Adrenal gland (tissue), 12 donors: ENCODE data around the gene KLC4. TPM values are rescaled to one million over a fixed set of nuclear protein-coding genes. Genes with fewer than 3 reads are reported as not detected.

Source experiments
- DNase-seq, 7 donors: peaks; one replicate each; pipeline ENCODE4 v3.0.0-alpha.2; 2019 to 2020
- H3K27ac ChIP-seq, 5 donors: fragments of 200-600 bp; sonication (generic) in 4 of 5; 1 replicate in 3 of 5; 2 replicates in 2 of 5; pipeline versions ENCODE4 v1.5.1 to v1.8.0; 2016 to 2020; ENCODE audit warnings: mild to moderate bottlenecking in 1 of 5
- H3K27me3 ChIP-seq: fragments of 200-600 bp; 2 replicates; pipeline ENCODE4 v1.8.0; 2021
- H3K36me3 ChIP-seq, 2 donors: fragments of 200-600 bp; replicated peaks in 1 of 2; 1 replicate in 1 of 2; 2 replicates in 1 of 2; pipeline versions ENCODE4 v1.5.1 to v1.8.0; 2018 to 2022
- H3K4me1 ChIP-seq, 2 donors: fragments of 200-600 bp; replicated peaks in 1 of 2; 1 replicate in 1 of 2; 2 replicates in 1 of 2; pipeline versions ENCODE4 v1.5.1 to v1.8.0; 2018 to 2021
- H3K4me3 ChIP-seq, 4 donors: fragments of 200-600 bp; sonication (generic) in 3 of 4; one replicate each; pipeline ENCODE4 v1.5.1; 2016 to 2018
- H3K9me3 ChIP-seq, 3 donors: fragments of 200-600 bp; sonication (generic) in 1 of 3; replicated peaks in 1 of 3; 1 replicate in 2 of 3; 2 replicates in 1 of 3; pipeline versions ENCODE4 v1.5.1 to v1.8.0; 2016 to 2021
- CTCF ChIP-seq, 6 experiments: fragments of 450-650 bp in 4 of 6; fragments of 200-600 bp in 2 of 6; sonication (generic) in 1 of 6; IDR thresholded peaks; 1 replicate in 5 of 6; 2 replicates in 1 of 6; pipeline versions ENCODE4 v1.5.1 to v1.8.0; 2016 to 2021; ENCODE audit warnings: antibody characterized with exemption in 6 of 6, mild to moderate bottlenecking in 2 of 6, moderate library complexity in 1 of 6
- POLR2A ChIP-seq, 2 donors: fragments of 450-650 bp; IDR thresholded peaks; one replicate each; pipeline ENCODE4 v1.6.1; 2017; ENCODE audit warnings: antibody characterized with exemption in 2 of 2, mild to moderate bottlenecking in 2 of 2, moderate library complexity in 1 of 2
- WGBS, 4 donors: extraction: QIAGEN DNeasy Blood & Tissue Kit in 2 of 4; methylation state at CpG; one replicate each; pipeline versions ENCODE4 v1.1.5 to v1.1.7; 2013 to 2017; 5-methylcytosine and 5-hydroxymethylcytosine counted together
- intact Hi-C, 2 donors: fragments of 100-400 bp; cut with DNase I; formaldehyde crosslinking; loops; one replicate each; pipeline versions ENCODE4 v1.14.1 to v1.15.0; 2022 to 2023
- polyA plus RNA-seq, 3 donors: library from polyadenylated mRNA; stranded (reverse); fragments of 200-250 nt in 2 of 3; fragments of 350-450 nt in 1 of 3; fragmentation: Illumina TruSeq in 1 of 3; extraction: RNeasy Lipid Tissue Mini Kit (QIAGEN cat#74804) in 1 of 3; gene quantifications; one replicate each; pipeline ENCODE4 v1.2.3, GENCODE V29; 2013 to 2014
- total RNA-seq, 9 donors: library from RNA; depleted of rRNA in 4 of 9; stranded (reverse); fragments of >200 nt in 4 of 9; fragments of 120-200 nt in 1 of 9; fragmentation: NEBNext Ultra II Directional in 1 of 9; extraction: Animal tissue kit (Norgen Biotek cat#: 25700) in 1 of 9; gene quantifications; one replicate each; pipeline versions ENCODE4 v1.1.0 to v1.2.4, GENCODE V29; 2013 to 2023
- donor health status: healthy with polysubstance abuse.
- donor health status: Bipolar disorder and iron deficiency.
- donor health status: DM: yes; HTN: yes; CAD: no.
- donor health status: DM: no; HTN: no; CAD: no.
- donor health status: DM: no; HTN: no; CAD: no.
- donor health status: DM: yes; HTN: yes; CAD: no.

Gene KLC4
- total and polyA plus RNA-seq, 12 donors, result 14.2 to 84.9 (median 33.9) TPM

GRCh38 chr6:43034190-43034525, 25.3 kb upstream of the KLC4 start:
- Histone ChIP-seq H3K36me3 (peaks cover 0 to 83% of the 10 kb centered on the region in 2 donors), H3K4me1 (no peaks in the 10 kb centered on the region), H3K27ac (no peak overlapping the region), H3K4me3 (no peak overlapping the region), H3K27me3 (no peaks in the 10 kb centered on the region), H3K9me3 (no peaks in the 10 kb centered on the region)
- intact Hi-C loops, result no loop called here
- TF ChIP-seq POLR2A (IDR thresholded peaks at IDR 0.05) (no peak), CTCF (IDR thresholded peaks at IDR 0.05) (no peak)
- DNase-seq, result no peak
- WGBS, 4 donors, result 47 to 73% (median 66%) methylated on average over 2 of the region's 2 CpGs

GRCh38 chr6:43035495-43036194, 23.8 kb upstream of the KLC4 start:
- TF ChIP-seq CTCF (IDR thresholded peaks at IDR 0.05), result no peak
- no peak for TF ChIP-seq POLR2A (IDR thresholded peaks at IDR 0.05)
- peak in 5 of 7 donors; percentile 35 to 69 (median 52) for DNase-seq
- H3K4me3 ChIP-seq, result no peak overlapping the region
- H3K27ac ChIP-seq, result no peak overlapping the region
- no peaks in the 10 kb centered on the region for H3K27me3 ChIP-seq
- H3K9me3 ChIP-seq, result no peaks in the 10 kb centered on the region
- intact Hi-C loops, result no loop called here
- H3K36me3 ChIP-seq, result peaks cover 0 to 82% of the 10 kb centered on the region in 2 donors
- no peaks in the 10 kb centered on the region for H3K4me1 ChIP-seq
- WGBS, 4 donors, result 58 to 67% (median 64%) methylated on average over 4 of the region's 4 CpGs

- Histone ChIP-seq H3K9me3 (no peaks in the 10 kb centered on the region), H3K4me1 (no peaks in the 10 kb centered on the region), H3K4me3 (no peak overlapping the region), H3K36me3 (peaks cover 0 to 79% of the 10 kb centered on the region in 2 donors), H3K27ac (no peak overlapping the region), H3K27me3 (no peaks in the 10 kb centered on the region)
- no peak for TF ChIP-seq POLR2A (IDR thresholded peaks at IDR 0.05)
- TF ChIP-seq CTCF (IDR thresholded peaks at IDR 0.05), result no peak
- DNase-seq, result no peak
- WGBS, 4 donors, result 89 to 95% (median 93%) methylated on average over 9 of the region's 9 CpGs
- intact Hi-C loops, result no loop called here
Measured at GRCh38 chr6:43036712-43037111, 22.7 kb upstream of the KLC4 start.

- no peaks in the 10 kb centered on the region for H3K4me1 ChIP-seq
- H3K9me3 ChIP-seq, result no peaks in the 10 kb centered on the region
- 88 to 96% (median 90%) methylated on average over 5 of the region's 5 CpGs for WGBS, 4 donors
- H3K27me3 ChIP-seq, result no peaks in the 10 kb centered on the region
- no peak overlapping the region for H3K27ac ChIP-seq
- no peak for TF ChIP-seq POLR2A (IDR thresholded peaks at IDR 0.05)
- no peak for TF ChIP-seq CTCF (IDR thresholded peaks at IDR 0.05)
- H3K4me3 ChIP-seq, result no peak overlapping the region
- H3K36me3 ChIP-seq, result peaks cover 0 to 74% of the 10 kb centered on the region in 2 donors
- intact Hi-C loops, result no loop called here
- no peak for DNase-seq
Measured at GRCh38 chr6:43037197-43037596, 22.2 kb upstream of the KLC4 start.
